Measurements from ENCODE around the gene KYNU. TPM values are rescaled to one million over a fixed set of nuclear protein-coding genes. Genes with fewer than 3 reads are reported as not detected.

Gene KYNU
- total RNA-seq, 6 experiments from 2014 or later: 37.0 to 47.5 (median 40.7) TPM

DNA sequence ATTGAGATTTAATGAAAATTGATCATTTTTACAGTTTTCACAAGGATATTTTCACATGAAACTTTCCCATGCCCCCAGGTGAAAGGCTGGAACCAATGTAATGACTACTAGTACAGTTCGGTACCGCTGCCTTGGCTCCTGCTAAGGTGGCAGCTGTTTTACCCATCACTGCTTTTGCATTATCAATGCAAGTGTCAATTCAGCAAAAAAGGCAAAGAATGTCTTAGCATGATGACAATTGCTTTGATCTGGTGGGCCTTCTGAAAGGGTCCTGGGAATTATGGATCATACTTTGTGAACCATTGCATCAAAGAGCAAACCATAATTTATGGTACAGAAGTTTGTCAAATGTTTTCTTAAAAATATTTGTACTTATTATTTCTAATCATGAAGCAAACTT lies 107.2 kb downstream of the KYNU start:
- ATAC-seq (no peak), DNase-seq (no peak)
- H3K9me3 ChIP-seq: no peaks in the 10 kb centered on the region
- H3K4me3 ChIP-seq: no peak overlapping the region
- intact Hi-C loops (cut with DNase I): no loop called here
- no peaks in the 10 kb centered on the region for H3K27me3 ChIP-seq
- H3K27ac ChIP-seq: no peak overlapping the region
- 86% methylated on average over 2 of the region's 2 CpGs for WGBS (ENCODE audit: insufficient coverage, low coverage, low lambda C conversion rate, missing lambda C conversion rate)
- H3K36me3 ChIP-seq: peaks cover 0 to 8% (median 3%) of the 10 kb centered on the region in 4 donors
- TF ChIP-seq, protein P1, sequence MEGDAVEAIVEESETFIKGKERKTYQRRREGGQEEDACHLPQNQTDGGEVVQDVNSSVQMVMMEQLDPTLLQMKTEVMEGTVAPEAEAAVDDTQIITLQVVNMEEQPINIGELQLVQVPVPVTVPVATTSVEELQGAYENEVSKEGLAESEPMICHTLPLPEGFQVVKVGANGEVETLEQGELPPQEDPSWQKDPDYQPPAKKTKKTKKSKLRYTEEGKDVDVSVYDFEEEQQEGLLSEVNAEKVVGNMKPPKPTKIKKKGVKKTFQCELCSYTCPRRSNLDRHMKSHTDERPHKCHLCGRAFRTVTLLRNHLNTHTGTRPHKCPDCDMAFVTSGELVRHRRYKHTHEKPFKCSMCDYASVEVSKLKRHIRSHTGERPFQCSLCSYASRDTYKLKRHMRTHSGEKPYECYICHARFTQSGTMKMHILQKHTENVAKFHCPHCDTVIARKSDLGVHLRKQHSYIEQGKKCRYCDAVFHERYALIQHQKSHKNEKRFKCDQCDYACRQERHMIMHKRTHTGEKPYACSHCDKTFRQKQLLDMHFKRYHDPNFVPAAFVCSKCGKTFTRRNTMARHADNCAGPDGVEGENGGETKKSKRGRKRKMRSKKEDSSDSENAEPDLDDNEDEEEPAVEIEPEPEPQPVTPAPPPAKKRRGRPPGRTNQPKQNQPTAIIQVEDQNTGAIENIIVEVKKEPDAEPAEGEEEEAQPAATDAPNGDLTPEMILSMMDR (IDR thresholded peaks at IDR 0.05): no peak
- TF ChIP-seq POLR2A (IDR thresholded peaks at IDR 0.05): no peak
- H3K4me1 ChIP-seq: peaks cover 0 to 15% (median 0%) of the 10 kb centered on the region in 4 donors

DNA sequence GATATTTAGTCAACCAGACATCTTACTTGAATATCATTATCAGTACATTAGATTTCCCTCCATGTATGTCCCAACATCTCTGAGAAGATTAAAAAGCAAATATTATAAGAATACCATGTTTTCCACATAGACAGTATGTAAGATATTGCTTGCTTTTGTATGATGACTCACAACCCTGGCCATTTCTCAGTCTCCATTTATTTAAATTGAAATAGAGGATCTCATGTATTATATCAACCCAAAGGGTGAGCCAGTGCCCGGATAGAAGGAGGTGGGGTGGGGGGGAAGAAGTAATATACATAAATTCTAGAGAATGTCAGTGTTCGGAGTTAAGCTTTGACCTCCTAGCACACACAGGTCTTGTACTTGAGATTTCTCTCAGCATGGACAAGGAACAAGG lies 109.6 kb downstream of the KYNU start:
- Histone ChIP-seq H3K36me3 (peaks cover 0 to 8% (median 3%) of the 10 kb centered on the region in 4 donors), H3K9me3 (no peaks in the 10 kb centered on the region), H3K4me1 (peaks cover 0 to 7% (median 0%) of the 10 kb centered on the region in 4 donors), H3K27ac (no peak overlapping the region), H3K27me3 (no peaks in the 10 kb centered on the region), H3K4me3 (no peak overlapping the region)
- DNase-seq (no peak), ATAC-seq (no peak)
- intact Hi-C loops (cut with DNase I): no loop called here
- TF ChIP-seq, protein P1 (IDR thresholded peaks at IDR 0.05): no peak
- TF ChIP-seq POLR2A (IDR thresholded peaks at IDR 0.05): no peak
- 83% methylated on average over 2 of the region's 2 CpGs for WGBS (ENCODE audit: insufficient coverage, low coverage, low lambda C conversion rate, missing lambda C conversion rate)

GRCh38 chr2:142989273-142990204 lies 112.1 kb downstream of the KYNU start:
- 28% methylated on average over 5 of the region's 5 CpGs for WGBS (ENCODE audit: insufficient coverage, low coverage, low lambda C conversion rate, missing lambda C conversion rate)
- intact Hi-C loops (cut with DNase I): no loop called here
- Histone ChIP-seq H3K9me3 (no peaks in the 10 kb centered on the region), H3K27ac (no peak overlapping the region), H3K4me1 (no peaks in the 10 kb centered on the region), H3K4me3 (no peak overlapping the region), H3K36me3 (peaks cover 0 to 8% (median 3%) of the 10 kb centered on the region in 4 donors), H3K27me3 (no peaks in the 10 kb centered on the region)
- DNase-seq: no peak
- TF ChIP-seq POLR2A (IDR thresholded peaks at IDR 0.05): no peak
- TF ChIP-seq, protein P1 (IDR thresholded peaks at IDR 0.05): peak; percentile 49 to 59 (median 54)
- peak; percentile 70 to 87 (median 77) for ATAC-seq

- intact Hi-C loops (cut with DNase I): no loop called here
- DNase-seq (no peak), ATAC-seq (no peak)
- TF ChIP-seq, protein P1 (IDR thresholded peaks at IDR 0.05): no peak
- TF ChIP-seq POLR2A (IDR thresholded peaks at IDR 0.05): no peak
- peaks cover 0 to 3% (median 0%) of the 10 kb centered on the region in 4 donors for H3K36me3 ChIP-seq
- H3K27ac ChIP-seq: no peak overlapping the region
- no peaks in the 10 kb centered on the region for H3K9me3 ChIP-seq
- H3K27me3 ChIP-seq: no peaks in the 10 kb centered on the region
- H3K4me3 ChIP-seq: no peak overlapping the region
- WGBS (ENCODE audit: insufficient coverage, low coverage, low lambda C conversion rate, missing lambda C conversion rate): 73% methylated on average over 2 of the region's 3 CpGs
- no peaks in the 10 kb centered on the region for H3K4me1 ChIP-seq
Observed at GRCh38 chr2:142991295-142991694, 113.8 kb downstream of the KYNU start.
